KOPT-K1 (cell line): Measurements from ENCODE around the gene DIAPH1.

Experiments
- H3K27ac ChIP-seq: fragments of 200-600 bp; sonication (generic); 2 replicates; pipeline ENCODE4 v1.5.1; 2016; ENCODE audit warnings: antibody characterized with exemption, mild to moderate bottlenecking, low read depth, low read length; ENCODE audit not compliant: poor library complexity, severe bottlenecking
- H3K36me3 ChIP-seq: fragments of 200-600 bp; sonication (generic); 2 replicates; pipeline ENCODE4 v1.5.1; 2017; ENCODE audit warnings: antibody characterized with exemption, mild to moderate bottlenecking, low read length, moderate library complexity; ENCODE audit not compliant: insufficient read depth
- H3K9me3 ChIP-seq: fragments of 200-600 bp; sonication (generic); 2 replicates; pipeline ENCODE4 v1.5.1; 2017; ENCODE audit warnings: antibody characterized with exemption, low read length, mild to moderate bottlenecking; ENCODE audit not compliant: insufficient read depth, poor library complexity, severe bottlenecking

Gene DIAPH1

DNA sequence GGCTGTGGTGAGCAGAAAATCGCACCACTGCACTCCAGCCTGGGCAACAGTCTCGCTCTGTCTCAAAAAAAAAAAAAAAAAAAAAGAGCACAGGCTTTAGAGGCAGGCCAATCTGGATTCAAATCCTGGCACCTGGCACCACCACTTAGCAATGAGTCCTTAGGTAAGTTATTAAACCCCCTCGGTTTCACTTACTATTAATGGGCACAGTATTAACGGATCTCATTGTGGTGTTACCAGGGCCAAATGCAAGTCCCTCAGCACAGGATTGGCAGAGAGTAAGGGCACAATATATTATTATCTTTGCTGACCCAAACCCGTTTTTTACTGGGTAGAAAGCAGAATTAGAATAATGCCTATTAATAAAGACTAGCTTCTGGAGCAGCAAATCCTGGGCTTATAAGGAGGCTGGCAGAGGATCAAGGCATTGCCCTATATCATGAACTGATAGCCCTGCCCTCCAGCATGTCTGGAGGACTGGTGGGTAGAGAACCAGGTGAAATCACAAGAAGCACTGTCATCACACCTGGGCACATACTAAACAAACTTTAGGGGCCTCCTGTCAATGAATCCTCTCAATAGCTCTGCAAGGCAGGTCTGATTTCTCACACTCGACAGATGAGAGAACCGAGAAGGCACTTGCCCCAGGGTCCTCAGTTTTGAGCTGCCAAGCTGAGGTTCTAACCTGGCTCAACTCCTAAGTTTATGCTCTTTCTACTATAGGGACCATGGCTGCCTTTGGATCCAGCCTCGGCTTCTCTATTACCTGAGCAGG is 112.2 kb downstream of the DIAPH1 start:
- no peaks in the 10 kb centered on the region for H3K9me3 ChIP-seq
- H3K27ac ChIP-seq: no peak overlapping the region
- no peaks in the 10 kb centered on the region for H3K36me3 ChIP-seq

DNA sequence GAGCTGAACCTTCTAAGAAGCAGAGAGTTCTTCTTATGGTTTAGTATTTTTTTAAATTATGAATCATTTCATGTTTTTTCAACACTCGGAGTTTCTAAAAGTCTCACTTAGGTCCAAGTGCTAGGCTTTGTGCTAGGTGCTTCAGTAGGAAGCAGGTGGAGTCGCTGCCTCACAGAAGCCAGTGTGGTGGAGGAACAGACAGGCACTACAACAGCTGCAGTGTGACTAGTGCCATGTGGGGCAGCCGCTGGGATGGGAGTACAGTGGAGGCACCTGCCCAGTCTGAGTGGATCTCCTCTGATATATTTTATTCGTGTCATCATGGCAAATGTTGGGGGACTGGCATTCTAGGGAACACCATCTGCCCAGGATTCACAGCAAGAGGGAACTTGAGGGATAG is 114.6 kb downstream of the DIAPH1 start:
- H3K9me3 ChIP-seq: no peaks in the 10 kb centered on the region
- H3K27ac ChIP-seq: no peak overlapping the region
- H3K36me3 ChIP-seq: no peaks in the 10 kb centered on the region

DNA sequence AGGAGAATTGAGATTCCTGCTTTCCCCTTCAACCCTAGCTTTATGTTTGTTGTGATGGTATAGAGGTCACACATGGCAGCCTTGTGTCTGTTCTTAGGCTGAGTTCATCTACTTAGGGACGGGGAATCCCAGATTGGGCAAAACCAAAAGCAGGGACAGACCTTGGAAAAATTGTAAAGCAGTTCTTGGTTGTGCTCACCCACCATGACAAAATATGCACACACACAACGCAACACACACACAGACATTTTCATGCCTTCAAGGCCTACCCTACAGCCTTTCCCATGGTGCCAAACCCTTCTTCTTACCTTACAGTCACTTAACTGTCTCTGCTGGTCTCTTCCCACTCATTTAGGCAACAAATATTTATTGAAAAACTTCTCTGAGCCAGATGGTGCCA is 115.1 kb downstream of the DIAPH1 start:
- H3K9me3 ChIP-seq: no peaks in the 10 kb centered on the region
- no peaks in the 10 kb centered on the region for H3K36me3 ChIP-seq
- H3K27ac ChIP-seq: no peak overlapping the region

DNA sequence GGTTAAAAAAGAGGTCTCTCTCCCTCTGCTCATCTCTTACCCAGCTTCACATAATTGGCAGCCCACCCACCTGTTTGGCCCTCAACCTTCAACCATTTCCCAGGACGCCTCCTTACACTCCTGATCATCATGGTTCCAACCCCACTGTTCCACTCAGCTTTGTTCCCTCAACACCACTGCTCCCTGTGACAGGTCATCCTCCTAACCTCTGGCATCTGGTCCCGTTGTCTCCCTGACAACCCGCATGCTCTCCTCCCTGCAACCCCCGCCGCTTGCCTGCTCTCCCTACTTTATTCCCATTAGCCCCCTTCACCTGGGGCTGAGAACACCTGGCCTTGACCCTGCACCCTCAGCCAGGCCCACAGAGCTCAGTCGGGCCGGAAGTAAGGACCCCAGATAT is 117.0 kb downstream of the DIAPH1 start:
- Histone ChIP-seq H3K9me3 (no peaks in the 10 kb centered on the region), H3K27ac (no peak overlapping the region), H3K36me3 (no peaks in the 10 kb centered on the region)

DNA sequence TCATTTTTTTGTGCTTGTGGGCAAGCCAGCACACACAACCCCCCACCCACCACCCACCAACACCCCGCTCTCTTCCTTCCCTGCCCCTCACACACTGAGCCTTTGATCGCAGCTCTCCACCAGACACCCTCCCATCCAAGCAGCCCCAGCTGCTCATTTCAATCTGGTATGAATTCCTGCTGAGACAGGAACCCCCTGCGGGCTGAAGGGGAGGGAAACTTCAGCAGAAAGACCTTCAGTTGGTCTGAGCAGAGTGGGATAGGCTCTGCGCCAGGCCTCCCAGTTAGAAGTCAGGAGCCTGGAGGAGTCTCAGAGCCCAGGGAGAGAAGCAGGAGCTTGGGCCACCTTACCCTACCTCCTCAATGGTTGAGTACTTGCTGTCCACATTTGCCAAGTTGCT is 122.8 kb downstream of the DIAPH1 start:
- Histone ChIP-seq H3K36me3 (no peaks in the 10 kb centered on the region), H3K27ac (no peak overlapping the region), H3K9me3 (no peaks in the 10 kb centered on the region)

DNA sequence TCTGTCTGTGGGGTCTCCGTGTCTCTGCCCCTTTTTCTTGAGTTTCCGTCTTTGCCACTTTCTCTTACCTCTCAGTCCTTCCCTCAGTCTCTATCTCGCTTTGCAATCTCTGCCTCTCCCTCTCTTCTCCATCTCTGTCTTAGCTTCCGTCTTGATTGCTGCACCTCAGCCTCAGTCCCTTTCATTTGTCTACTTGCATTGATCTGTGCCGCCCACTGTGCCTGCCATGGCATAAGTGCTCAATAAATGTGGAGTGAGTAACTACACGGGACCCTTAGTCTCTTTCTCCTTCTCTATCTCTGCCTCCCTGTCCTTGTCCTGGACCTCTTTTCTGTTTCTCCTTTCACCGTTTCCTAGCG is 123.4 kb downstream of the DIAPH1 start:
- Histone ChIP-seq H3K9me3 (no peaks in the 10 kb centered on the region), H3K36me3 (no peaks in the 10 kb centered on the region), H3K27ac (no peak overlapping the region)

DNA sequence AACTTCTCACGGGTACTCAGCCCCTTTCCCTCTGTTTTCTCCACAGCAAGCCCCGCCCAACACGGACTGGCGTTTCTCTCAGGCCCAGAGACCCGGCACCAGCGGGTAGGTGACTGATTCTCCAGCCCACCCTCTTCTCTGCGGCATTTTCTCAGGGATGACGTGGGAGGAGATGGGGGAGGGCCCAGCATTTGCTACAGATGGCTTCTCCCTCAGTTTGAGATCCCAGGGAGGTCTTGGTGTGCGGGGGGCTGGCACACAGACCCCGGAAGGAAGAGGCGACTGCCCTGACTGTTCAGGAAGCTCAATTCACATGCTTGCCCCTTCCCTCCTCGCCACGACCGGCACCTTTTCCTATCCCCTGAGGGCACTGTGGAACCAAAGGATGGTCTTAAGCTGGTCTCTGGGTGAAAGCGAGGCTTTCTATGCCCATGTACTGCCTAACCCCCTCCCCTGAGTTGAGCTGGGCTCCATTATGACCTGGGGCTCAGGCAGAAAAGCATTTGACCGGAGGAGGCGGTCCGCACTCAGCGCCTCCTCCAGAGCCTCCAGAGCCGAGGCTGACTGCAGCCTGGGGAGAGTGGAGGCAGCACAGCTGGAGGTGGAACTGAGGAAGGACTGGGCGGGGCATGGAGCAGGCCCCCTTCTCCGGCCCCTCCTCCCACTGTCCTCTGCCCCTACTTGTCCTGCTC is 123.9 kb downstream of the DIAPH1 start:
- no peak overlapping the region for H3K27ac ChIP-seq
- no peaks in the 10 kb centered on the region for H3K9me3 ChIP-seq
- H3K36me3 ChIP-seq: no peaks in the 10 kb centered on the region

DNA sequence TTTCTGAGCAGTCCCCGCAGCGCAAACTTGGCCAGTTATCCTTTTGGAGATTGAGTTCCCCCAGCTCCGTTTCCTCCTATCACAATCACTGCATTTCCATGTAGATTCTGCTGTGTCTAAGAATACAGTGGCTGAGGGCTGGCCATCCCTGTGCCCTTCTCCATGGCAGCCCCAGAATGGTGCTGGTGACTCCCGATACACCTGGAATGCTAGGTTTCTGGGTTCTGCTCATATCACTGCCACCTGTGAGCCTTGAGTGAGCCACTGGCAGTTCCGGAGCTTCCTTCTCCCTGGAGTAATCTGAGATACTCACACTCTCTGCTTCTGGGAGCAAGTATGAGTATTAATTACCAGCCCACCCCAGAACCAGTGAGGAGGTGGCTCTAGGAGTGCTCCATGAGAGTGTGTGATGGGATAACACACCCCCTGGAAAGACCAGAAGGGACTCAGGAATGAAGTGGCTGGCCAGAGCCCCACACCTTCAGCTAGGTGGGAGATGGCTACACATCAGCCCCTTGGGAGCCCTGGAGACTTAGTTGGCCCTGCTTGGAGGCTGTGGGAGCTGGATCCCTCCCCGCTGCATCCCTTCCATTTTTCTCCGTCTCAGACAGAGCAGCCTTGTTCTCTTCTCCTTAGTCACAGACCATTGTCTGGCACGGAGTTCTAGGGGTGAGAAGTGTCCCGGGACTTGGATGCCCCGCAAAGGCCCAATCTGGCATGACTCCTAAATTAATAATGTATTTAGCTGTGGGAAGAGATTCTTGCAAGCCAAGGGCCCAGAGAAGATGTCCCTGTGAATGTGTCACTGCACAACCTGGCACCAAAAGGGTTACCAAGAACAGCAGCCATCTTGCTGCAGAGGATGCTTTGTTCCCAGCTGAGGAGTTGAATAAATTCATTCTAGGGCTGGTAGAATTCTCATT is 125.0 kb downstream of the DIAPH1 start:
- Histone ChIP-seq H3K27ac (no peak overlapping the region), H3K36me3 (no peaks in the 10 kb centered on the region), H3K9me3 (no peaks in the 10 kb centered on the region)

DNA sequence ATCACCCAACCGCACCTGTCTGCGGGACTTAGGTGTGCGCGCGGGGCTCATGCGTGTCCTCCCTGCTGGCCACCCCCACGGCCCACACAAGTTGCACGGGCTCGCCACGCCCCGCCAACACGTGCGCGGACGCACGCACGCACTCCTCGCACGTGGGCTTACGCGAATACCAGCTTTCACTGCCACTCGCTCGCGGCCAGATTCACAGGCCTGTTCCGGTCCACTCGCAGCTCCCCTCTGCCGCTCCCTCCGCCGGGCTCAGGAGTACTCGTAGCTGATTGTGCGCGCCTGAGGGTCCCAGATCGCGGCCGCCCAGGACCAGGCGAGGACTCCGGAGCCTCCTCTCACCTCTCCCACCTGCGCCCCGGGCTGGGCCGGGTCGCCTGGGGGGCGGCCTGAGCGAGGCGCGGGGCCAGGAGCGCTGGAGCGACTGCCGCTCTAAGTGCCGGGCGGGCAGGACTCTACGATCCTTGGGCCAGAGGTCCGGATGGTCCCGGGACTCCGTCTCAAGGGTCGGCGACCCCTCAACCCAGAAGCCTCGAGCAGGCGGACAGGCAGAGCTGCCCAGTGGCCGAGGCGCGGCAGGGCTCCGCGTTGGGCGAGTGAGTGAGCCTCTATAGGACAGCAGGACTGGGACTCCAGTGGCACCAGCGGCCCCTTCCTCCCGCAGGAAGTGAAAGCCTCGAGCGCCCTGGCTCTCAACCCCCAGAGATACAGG is 126.5 kb downstream of the DIAPH1 start:
- no peaks in the 10 kb centered on the region for H3K9me3 ChIP-seq
- H3K36me3 ChIP-seq: no peaks in the 10 kb centered on the region
- H3K27ac ChIP-seq: no peak overlapping the region

DNA sequence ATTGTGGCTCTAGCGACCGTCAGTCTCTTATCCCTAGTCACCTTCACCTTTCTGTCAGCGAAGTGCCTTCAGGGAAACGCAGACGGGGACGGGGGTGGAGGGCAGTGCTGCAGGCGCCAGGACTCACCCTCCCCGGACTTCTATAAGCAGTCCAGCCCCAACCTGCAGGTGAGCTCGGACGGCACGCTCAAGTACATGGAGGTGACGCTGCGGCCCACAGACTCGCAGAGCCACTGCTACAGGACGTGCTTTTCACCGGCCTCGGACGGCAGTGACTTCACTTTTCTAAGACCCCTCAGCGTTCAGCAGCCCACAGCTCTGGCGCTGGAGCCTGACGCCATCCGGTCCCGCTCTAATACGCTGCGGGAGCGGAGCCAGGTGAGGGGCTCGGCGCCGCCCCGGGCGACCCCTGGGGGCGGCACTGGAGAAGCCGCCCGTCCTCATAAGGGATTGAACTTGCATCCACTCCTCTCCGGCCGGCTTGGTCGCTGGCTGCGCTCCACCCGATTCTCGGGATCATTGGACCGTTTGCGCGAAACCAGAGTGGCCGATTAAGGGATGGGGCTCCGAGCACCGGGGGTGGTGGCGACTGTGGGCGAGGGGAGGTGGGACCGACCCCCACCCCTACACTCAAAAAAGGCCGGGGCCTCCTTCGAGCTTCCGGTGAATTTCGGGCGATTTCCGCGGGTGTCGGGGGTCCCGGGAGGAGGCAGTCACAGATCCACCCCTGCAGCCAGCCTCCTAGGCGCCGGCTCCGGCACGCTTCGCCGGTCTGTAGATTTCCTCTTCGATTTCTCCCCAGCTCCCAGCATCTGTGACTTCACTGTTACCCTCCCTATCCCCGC is 127.3 kb downstream of the DIAPH1 start:
- H3K9me3 ChIP-seq: no peaks in the 10 kb centered on the region
- no peaks in the 10 kb centered on the region for H3K36me3 ChIP-seq
- no peak overlapping the region for H3K27ac ChIP-seq

DNA sequence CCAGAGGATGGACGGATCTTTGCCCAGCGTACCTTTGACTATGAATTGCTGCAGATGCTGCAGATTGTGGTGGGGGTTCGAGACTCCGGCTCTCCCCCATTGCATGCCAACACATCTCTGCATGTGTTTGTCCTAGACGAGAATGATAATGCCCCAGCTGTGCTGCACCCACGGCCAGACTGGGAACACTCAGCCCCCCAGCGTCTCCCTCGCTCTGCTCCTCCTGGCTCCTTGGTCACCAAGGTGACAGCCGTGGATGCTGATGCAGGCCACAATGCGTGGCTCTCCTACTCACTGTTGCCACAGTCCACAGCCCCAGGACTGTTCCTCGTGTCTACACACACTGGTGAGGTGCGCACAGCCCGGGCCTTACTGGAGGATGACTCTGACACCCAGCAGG is 128.0 kb downstream of the DIAPH1 start:
- Histone ChIP-seq H3K36me3 (no peaks in the 10 kb centered on the region), H3K9me3 (peaks cover under 1% of the 10 kb centered on the region), H3K27ac (no peak overlapping the region)

DNA sequence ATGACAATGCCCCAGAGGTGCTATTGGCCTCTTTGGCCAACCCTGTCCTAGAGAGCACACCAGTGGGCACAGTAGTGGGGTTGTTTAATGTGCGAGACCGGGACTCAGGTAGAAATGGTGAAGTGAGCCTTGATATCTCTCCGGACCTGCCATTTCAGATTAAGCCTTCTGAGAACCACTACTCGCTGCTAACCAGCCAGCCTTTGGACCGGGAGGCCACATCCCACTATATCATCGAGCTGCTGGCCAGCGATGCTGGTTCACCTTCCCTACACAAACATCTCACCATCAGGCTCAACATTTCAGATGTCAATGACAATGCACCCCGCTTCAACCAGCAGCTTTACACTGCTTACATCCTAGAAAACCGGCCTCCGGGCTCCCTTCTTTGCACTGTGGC is 128.5 kb downstream of the DIAPH1 start:
- no peak overlapping the region for H3K27ac ChIP-seq
- peaks cover 5% of the 10 kb centered on the region for H3K9me3 ChIP-seq
- H3K36me3 ChIP-seq: no peaks in the 10 kb centered on the region

DNA sequence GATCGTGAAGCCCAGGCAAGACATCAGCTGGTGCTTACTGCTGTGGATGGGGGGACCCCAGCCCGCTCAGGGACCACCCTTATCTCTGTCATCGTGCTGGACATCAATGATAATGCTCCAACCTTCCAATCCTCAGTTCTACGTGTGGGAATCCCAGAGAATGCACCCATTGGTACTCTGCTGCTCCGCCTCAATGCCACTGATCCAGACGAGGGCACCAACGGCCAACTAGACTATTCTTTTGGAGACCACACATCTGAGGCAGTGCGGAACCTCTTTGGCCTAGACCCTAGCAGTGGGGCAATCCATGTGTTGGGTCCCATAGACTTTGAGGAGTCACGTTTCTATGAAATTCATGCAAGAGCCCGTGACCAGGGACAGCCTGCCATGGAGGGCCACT is 129.0 kb downstream of the DIAPH1 start:
- H3K36me3 ChIP-seq: no peaks in the 10 kb centered on the region
- no peak overlapping the region for H3K27ac ChIP-seq
- H3K9me3 ChIP-seq: peaks cover 8% of the 10 kb centered on the region
